Activated CD4-positive, alpha-beta memory T cell treated with anti-CD3 and anti-CD28 coated beads for 36 hours (primary cell): Measurements from ENCODE around the gene PITX1. TPM values are rescaled to one million over a fixed set of nuclear protein-coding genes. Genes with fewer than 3 reads are reported as not detected.
"Not testable (repeated sequence)": the region's sequence is repeated elsewhere in the genome, so short reads cannot be mapped to it uniquely, and the experiment has no call there.

ENCODE experiments used
- CTCF ChIA-PET: fragments of 350-600 bp; sonication (Branson Sonifier 250); formaldehyde crosslinking; loops from one replicate; lab custom pipeline; 2021; ENCODE audit warnings: antibody characterized with exemption, inconsistent platforms; lab: Charles Lee
- POLR2A ChIA-PET: fragments of 350-600 bp; sonication (Branson Sonifier 250); formaldehyde crosslinking; loops from one replicate; lab custom pipeline; 2021; ENCODE audit warnings: antibody characterized with exemption; lab: Charles Lee
- DNase-seq: peaks from one replicate; pipeline ENCODE4 v3.0.0-alpha.2; 2020
- H3K27ac Mint-ChIP-seq: one replicate; pipeline ENCODE4 v1.8.0; 2021; ENCODE audit warnings: mixed read lengths
- H3K27me3 Mint-ChIP-seq: one replicate; pipeline ENCODE4 v1.8.0; 2021; ENCODE audit warnings: mixed read lengths
- H3K36me3 Mint-ChIP-seq: one replicate; pipeline ENCODE4 v1.8.0; 2021; ENCODE audit warnings: mixed read lengths
- H3K4me1 Mint-ChIP-seq: one replicate; pipeline ENCODE4 v1.8.0; 2021; ENCODE audit warnings: low read depth, mixed read lengths
- H3K4me3 Mint-ChIP-seq: one replicate; pipeline ENCODE4 v1.8.0; 2021; ENCODE audit warnings: mild to moderate bottlenecking, mixed read lengths
- H3K9me3 Mint-ChIP-seq: one replicate; pipeline ENCODE4 v1.8.0; 2021; ENCODE audit warnings: mixed read lengths
- intact Hi-C: fragments of 100-400 bp; cut with micrococcal nuclease; formaldehyde crosslinking; loops from one replicate; pipeline ENCODE4 v1.15.1; 2023
- total RNA-seq, 2 experiments: library from RNA; stranded (reverse); gene quantifications; one replicate each; pipeline ENCODE4 v1.2.3, GENCODE V29; 2021

The PITX1 gene
- total RNA-seq: under 1 TPM; 0.14 to 0.22 TPM

DNA sequence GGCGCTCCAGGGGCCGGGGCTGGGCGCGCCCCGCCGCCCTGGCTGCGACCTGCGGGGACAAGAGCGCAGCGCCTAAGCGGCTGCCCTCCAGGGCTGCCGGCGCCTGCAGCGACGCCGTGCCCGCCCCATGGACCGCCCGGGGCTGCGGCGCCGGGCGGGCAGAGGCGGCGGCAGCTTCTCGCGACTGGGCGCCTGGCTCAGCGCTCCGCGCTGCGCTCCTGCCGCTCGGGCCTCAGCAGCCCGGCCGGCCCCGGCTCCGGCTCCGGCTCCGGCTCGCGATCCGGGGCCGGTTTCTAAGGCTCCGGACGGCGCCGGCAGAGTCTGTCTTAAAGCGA is at the start of gene PITX1:
Gene PITX1, minus strand, starts transcription at position 328 of the 335 bp plus-strand sequence. CDS start 347 bp downstream, outside the sequence.
- H3K4me1 Mint-ChIP-seq: peaks cover 35% of the 10 kb centered on the region
- peaks cover 75% of the 10 kb centered on the region for H3K27me3 Mint-ChIP-seq
- POLR2A ChIA-PET: no interaction called here
- intact Hi-C loops: loop anchor here (10.0 kb wide), 1 partner anchor 511 kb away; no protein-coding TSS in a partner anchor
- DNase-seq: no peak
- H3K4me3 Mint-ChIP-seq: peak within 1 kb of the TSS; percentile 69
- no peaks in the 10 kb centered on the region for H3K9me3 Mint-ChIP-seq
- CTCF ChIA-PET: interaction anchor here (0.9 kb wide), 1 partner anchor 13 kb away, joined by 3 read pairs; no protein-coding TSS in a partner anchor
- H3K36me3 Mint-ChIP-seq: no peaks in the 10 kb centered on the region
- no peak within 1 kb of the TSS for H3K27ac Mint-ChIP-seq

DNA sequence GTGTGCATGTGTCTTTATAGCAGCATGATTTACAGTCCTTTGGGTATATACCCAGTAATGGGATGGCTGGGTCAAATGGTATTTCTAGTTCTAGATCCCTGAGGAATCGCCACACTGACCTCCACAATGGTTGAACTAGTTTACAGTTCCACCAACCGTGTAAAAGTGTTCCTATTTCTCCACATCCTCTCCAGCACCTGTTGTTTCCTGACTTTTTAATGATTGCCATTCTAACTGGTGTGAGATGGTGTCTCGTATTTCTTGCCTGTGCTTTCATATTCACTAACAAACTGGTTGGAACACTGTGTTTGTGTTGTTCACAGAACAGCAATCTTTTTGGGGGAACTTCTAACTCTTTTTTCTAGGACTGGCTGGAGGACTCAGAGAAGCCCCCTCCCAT is 49.3 kb upstream of the PITX1 start:
- H3K36me3 Mint-ChIP-seq, intact Hi-C loops, H3K4me1 Mint-ChIP-seq, H3K4me3 Mint-ChIP-seq, POLR2A ChIA-PET, H3K27ac Mint-ChIP-seq, DNase-seq, H3K9me3 Mint-ChIP-seq, CTCF ChIA-PET: not testable (repeated sequence)
- peaks cover 18% of the 10 kb centered on the region for H3K27me3 Mint-ChIP-seq

DNA sequence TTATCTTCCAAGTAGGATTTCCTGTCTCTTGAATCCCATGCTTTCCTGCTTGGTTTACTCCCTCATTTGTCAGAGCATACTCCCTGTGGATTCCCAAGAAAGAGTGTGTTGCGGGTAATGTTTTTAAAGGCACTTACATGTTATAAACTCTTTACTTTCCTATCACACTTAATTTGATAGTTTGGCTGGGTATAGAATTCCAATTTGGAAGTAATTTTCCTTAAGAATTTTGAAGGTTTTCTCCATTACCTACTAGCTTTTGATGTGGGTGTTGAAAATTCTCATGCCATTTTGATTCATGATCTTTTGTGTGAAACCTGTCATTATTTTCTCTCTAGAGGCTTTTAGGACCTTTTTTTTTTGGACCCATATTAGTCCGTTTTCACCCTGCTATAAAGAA is 47.2 kb upstream of the PITX1 start:
- ChIA-PET CTCF (no interaction called here), POLR2A (no interaction called here)
- Mint-ChIP-seq H3K27me3 (peaks cover 9% of the 10 kb centered on the region), H3K27ac (no peak overlapping the region), H3K36me3 (no peaks in the 10 kb centered on the region), H3K4me1 (no peaks in the 10 kb centered on the region), H3K4me3 (no peak overlapping the region), H3K9me3 (peaks cover 9% of the 10 kb centered on the region)
- intact Hi-C loops: no loop called here
- DNase-seq: no peak

DNA sequence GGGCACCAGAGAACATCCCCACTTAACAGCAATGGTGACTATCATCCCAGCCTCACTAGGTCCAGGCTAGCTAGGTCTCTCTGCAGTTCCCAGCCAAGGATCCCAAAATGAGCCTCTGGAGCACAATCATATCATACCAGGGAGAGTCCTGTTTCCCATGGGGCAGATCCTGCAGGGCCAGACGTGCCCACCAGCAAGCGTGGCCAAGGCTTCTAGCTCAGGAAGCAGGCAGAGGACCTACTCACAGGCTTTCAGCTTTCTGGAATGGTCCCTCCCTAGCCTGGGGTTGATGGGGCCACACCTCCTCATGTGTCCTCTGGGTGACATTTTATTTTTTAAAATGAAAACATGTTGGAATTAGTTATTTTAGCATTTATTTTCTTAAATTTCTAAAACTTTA is 45.7 kb upstream of the PITX1 start:
- H3K4me1 Mint-ChIP-seq: no peaks in the 10 kb centered on the region
- CTCF ChIA-PET: no interaction called here
- POLR2A ChIA-PET: no interaction called here

DNA sequence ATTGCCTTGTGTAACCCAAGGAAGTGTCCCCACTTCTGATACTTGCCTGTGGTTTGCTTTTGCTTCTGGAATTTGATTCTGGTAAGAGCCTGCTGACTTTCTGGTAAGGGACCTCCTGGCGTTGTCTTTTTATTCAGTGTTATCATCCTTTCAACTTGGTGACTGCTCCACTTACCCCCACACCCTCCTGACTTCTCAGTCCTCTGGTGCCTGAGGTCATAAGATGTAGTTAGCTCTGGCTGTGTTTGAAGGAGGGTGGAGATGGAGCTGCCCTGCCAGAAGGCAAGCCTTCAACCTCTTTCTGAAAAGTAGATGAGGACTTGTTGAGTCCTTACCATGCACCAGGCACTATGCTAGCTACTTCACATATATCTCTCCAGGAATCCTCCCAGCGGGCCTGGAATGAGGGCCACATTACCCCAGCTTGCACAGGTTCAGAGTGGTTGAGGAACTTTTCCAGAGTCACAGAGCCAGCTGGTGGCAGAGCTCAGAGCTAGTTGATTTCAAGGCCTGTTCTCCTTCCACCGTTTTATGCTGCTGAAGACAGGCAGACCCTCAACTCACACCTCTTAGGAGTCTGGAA is 45.2 kb upstream of the PITX1 start:
- H3K9me3 Mint-ChIP-seq: peaks cover 9% of the 10 kb centered on the region
- ChIA-PET CTCF (no interaction called here), POLR2A (no interaction called here)
- peaks cover 7% of the 10 kb centered on the region for H3K27me3 Mint-ChIP-seq
- H3K4me3 Mint-ChIP-seq: no peak overlapping the region
- H3K4me1 Mint-ChIP-seq: no peaks in the 10 kb centered on the region
- intact Hi-C loops: no loop called here
- no peak for DNase-seq
- no peak overlapping the region for H3K27ac Mint-ChIP-seq
- no peaks in the 10 kb centered on the region for H3K36me3 Mint-ChIP-seq

More for the DNA sequence above, 45.7 kb upstream of the PITX1 start:
- intact Hi-C loops: no loop called here
- Mint-ChIP-seq H3K27ac (no peak overlapping the region), H3K36me3 (no peaks in the 10 kb centered on the region), H3K9me3 (peaks cover 9% of the 10 kb centered on the region), H3K27me3 (peaks cover 8% of the 10 kb centered on the region), H3K4me3 (no peak overlapping the region)
- no peak for DNase-seq

DNA sequence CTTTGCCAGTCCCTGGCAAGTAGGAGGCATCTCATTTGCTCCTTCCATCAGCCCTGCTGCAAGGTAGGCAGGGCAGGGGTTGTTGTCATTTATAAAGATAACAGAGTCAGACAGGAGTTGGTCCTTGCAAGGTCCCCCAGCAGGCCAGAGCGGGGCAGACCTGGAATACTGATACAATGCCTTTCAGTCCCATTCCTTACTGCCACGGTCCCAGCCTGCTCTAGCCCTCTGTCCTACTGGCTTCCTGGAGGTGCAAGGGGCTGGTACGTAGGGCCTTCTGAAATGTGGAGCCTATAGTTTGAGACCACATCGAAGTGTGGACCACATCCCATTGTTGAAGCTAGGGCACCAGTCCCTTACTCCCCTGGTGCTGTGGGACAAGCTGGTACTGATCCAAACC is 42.8 kb upstream of the PITX1 start:
- Mint-ChIP-seq H3K36me3 (no peaks in the 10 kb centered on the region), H3K27ac (no peak overlapping the region), H3K9me3 (peaks cover 5% of the 10 kb centered on the region), H3K4me1 (no peaks in the 10 kb centered on the region), H3K4me3 (no peak overlapping the region), H3K27me3 (peaks cover 7% of the 10 kb centered on the region)
- POLR2A ChIA-PET: no interaction called here
- intact Hi-C loops: no loop called here
- CTCF ChIA-PET: no interaction called here
- no peak for DNase-seq

DNA sequence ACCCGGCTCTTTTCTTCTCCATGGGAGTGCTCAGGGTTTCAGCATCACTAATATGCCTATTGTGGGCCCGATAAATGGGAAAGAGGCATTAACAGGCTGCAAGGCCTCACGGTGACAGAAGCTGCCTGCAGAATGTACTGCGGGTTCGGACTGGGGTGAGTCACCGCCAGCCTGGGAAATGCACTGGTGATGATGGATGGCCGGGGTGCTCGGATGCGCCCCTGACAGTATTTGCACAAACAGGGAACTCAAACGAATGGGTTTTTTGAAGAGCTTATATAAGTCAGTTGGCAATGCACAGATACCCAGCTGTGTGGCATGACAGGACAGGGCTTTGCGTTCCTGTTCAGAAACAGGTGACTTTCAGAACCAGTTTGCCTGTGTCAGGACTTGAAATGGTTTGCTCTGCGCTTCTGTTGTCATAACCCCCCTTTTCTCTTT is 42.0 kb upstream of the PITX1 start:
- H3K4me1 Mint-ChIP-seq: no peaks in the 10 kb centered on the region
- intact Hi-C loops: no loop called here

DNA sequence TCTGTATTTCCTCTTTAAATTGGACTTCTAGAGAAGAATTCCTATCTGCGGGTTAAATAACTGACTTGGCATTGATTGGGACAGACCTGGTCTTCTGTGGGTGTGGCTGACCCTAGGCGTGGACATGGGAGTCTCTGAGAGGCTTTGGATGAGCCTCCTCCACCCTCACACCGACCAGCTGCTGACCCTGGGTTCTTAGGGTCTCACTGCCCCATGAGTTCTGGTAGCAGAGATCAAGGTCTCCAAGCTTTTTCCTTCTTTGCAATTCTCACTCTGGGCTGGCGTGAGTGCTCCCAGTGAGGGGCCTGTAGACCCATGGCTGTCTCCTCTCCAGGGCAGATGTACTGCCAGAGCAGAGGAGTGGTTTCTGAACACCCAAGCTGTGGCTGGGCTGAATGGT is 41.6 kb upstream of the PITX1 start:
- Mint-ChIP-seq H3K4me3 (no peak overlapping the region), H3K9me3 (no peaks in the 10 kb centered on the region), H3K27ac (no peak overlapping the region), H3K27me3 (peaks cover 4% of the 10 kb centered on the region), H3K36me3 (no peaks in the 10 kb centered on the region), H3K4me1 (no peaks in the 10 kb centered on the region)
- no peak for DNase-seq
- POLR2A ChIA-PET: no interaction called here
- CTCF ChIA-PET: no interaction called here
- intact Hi-C loops: no loop called here

More for the DNA sequence above, 42.0 kb upstream of the PITX1 start:
- ChIA-PET POLR2A (no interaction called here), CTCF (no interaction called here)
- H3K9me3 Mint-ChIP-seq: no peaks in the 10 kb centered on the region
- H3K27me3 Mint-ChIP-seq: peaks cover 4% of the 10 kb centered on the region
- no peaks in the 10 kb centered on the region for H3K36me3 Mint-ChIP-seq
- H3K27ac Mint-ChIP-seq: no peak overlapping the region
- no peak for DNase-seq
- no peak overlapping the region for H3K4me3 Mint-ChIP-seq

DNA sequence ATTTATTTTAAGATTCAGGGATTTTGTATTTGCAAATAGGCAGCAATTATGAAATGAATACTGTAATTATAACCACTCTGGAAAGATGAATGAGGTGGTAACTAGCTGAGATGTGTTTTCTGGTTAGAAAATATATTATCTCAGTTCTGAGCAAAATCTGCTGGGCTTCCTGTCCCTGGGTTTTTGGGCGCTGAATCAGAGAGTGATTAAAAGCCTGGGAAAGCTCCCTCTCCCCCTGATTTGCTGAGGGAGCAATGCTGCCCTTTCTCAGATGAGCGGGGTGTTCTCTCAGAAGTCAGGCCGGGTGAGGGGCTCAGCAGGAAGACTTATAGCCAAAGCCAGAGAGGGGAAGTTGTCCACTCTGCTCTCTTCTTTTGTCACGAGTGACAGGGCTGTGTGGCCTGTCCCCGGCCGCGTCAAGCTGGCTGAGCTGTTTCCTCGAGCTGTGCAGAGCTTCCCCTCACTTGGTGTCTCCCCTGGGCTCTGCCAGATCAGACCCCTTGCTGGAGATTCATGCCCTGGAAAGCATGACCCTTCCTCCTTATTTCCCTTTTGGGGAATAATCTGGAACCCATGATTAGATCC is 39.8 kb upstream of the PITX1 start:
- no peaks in the 10 kb centered on the region for H3K4me1 Mint-ChIP-seq
- no peak overlapping the region for H3K4me3 Mint-ChIP-seq
- H3K36me3 Mint-ChIP-seq: no peaks in the 10 kb centered on the region
- ChIA-PET POLR2A (no interaction called here), CTCF (no interaction called here)
- no peaks in the 10 kb centered on the region for H3K9me3 Mint-ChIP-seq
- H3K27me3 Mint-ChIP-seq: peaks cover 4% of the 10 kb centered on the region
- no peak for DNase-seq
- H3K27ac Mint-ChIP-seq: no peak overlapping the region
- intact Hi-C loops: no loop called here

DNA sequence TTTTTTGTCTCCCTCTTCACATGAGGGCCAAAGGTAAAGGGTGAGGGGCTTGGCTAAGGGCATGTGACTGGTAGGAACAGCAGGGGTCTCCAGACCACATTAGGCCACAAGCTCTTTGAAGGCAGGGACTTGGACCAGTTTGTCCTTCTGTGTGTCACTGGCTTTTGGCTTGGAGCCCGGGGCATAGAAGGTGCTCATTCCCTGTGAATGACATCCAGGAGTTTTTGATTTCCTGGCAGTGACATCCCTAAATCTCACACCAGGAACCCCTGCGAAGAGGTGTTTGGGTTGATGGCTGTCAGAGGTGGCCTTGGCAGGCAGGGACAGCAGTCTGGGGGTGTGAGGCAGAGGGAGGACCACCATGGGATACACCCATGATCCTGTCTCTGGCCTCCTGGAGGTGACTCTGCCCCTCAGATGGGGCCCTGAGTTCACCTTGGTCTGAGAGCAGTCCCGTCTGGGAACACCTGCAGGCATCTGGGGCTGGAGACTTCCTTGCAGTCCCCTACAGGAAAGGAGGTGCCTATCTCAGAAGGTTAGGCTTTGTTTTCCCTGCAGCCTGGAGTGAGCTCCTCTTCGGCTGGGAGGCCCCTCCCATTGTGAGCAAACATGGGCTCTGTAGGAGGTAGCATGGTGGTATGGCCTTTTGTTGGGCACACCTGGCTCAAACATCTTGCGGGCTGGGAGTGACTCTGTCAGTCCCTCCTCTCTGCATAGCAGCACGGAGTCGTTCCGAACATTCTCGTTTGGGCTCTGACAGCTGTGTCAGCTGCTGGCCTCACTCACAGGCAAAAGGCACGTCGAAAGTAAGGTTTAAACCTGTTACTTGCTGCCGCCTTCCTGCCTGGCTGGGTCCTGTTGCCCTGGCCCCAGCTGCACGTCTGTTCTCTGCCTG is 38.6 kb upstream of the PITX1 start:
- CTCF ChIA-PET: no interaction called here
- Mint-ChIP-seq H3K36me3 (no peaks in the 10 kb centered on the region), H3K27ac (no peak overlapping the region), H3K27me3 (no peaks in the 10 kb centered on the region), H3K4me3 (no peak overlapping the region), H3K4me1 (no peaks in the 10 kb centered on the region), H3K9me3 (no peaks in the 10 kb centered on the region)
- intact Hi-C loops: no loop called here
- no peak for DNase-seq
- POLR2A ChIA-PET: no interaction called here

DNA sequence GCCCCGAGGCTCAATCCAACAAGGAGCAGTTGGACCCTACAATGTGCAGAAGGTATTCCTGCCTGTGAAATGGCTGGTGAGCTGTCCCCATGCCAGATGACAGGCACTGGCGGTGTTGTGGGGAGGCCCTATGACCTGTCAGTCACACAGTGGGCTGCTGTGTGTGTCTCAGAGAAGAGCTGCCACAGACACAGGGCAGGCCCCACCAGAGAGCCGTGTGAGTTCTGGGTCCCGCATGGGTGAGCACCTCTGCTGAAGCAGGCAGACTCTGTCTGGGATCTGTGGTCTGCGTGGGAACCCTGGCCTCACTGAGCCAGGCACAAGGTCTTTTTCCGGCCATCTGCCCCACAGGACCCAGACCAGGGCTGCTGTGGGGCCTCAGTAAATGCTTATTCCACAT is 37.3 kb upstream of the PITX1 start:
- ChIA-PET POLR2A (no interaction called here), CTCF (no interaction called here)
- no peaks in the 10 kb centered on the region for H3K36me3 Mint-ChIP-seq
- DNase-seq: no peak
- no peaks in the 10 kb centered on the region for H3K4me1 Mint-ChIP-seq
- no peak overlapping the region for H3K4me3 Mint-ChIP-seq
- H3K9me3 Mint-ChIP-seq: no peaks in the 10 kb centered on the region
- no peak overlapping the region for H3K27ac Mint-ChIP-seq
- H3K27me3 Mint-ChIP-seq: no peaks in the 10 kb centered on the region
- intact Hi-C loops: no loop called here

DNA sequence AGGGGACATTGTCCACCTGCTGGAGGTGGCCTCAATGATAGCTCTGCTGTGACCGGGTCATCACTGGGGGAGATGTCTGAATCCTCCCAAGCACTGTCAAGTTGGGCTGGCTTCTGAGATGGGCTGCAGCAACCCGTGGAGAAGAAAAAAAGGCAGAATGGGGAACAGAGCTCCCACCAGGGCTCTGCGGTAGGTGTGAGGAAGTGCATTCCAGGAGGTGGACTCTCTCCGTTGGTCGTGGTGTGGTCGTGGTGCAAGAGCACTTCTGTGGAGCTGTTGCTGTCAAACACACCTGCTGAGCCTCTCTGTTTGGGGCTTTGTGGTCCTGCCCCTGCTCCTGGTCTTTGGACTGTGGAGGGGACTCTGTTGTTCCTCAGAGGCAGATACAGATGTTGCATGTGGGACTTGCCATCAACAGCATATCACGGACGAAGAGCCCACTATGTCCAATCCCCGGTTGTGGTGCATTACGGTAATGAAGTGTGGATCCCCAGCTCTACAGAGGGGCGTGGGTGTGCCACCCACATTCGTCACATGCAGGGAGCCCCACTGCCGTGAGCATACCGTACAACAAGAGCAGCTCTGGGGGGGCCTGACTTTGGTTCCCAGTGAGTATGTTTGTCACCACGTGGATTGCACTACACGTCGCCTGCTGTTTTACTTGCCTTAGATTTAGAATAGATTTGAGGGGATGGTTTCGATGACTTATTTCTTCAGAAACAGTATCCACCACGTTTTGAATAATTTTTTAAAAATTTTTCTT is 36.0 kb upstream of the PITX1 start:
- H3K4me3 Mint-ChIP-seq: no peak overlapping the region
- no peak overlapping the region for H3K27ac Mint-ChIP-seq
- POLR2A ChIA-PET: no interaction called here
- intact Hi-C loops: no loop called here
- no peak for DNase-seq
- no peaks in the 10 kb centered on the region for H3K9me3 Mint-ChIP-seq
- CTCF ChIA-PET: no interaction called here
- H3K36me3 Mint-ChIP-seq: no peaks in the 10 kb centered on the region
- no peaks in the 10 kb centered on the region for H3K27me3 Mint-ChIP-seq
- no peaks in the 10 kb centered on the region for H3K4me1 Mint-ChIP-seq
